GM06990 (cell line): ENCODE results near the gene CD48.
A peak's percentile ranks its signal among the peaks of the same experiment; 100 is the strongest.

ENCODE experiments used
- DNase-seq: peaks from one replicate; pipeline ENCODE4 v3.0.0-alpha.2; 2011; ENCODE audit not compliant: insufficient read length; ENCODE audit errors: extremely low read depth
- H3K27me3 ChIP-seq: replicated peaks from 2 replicates; pipeline ENCODE4 v1.6.0; 2011; ENCODE audit warnings: low read length; ENCODE audit not compliant: control insufficient read depth, insufficient read depth
- H3K36me3 ChIP-seq: 2 replicates; pipeline ENCODE4 v1.5.1; 2011; ENCODE audit warnings: low read length; ENCODE audit not compliant: control insufficient read depth, insufficient read depth
- H3K4me3 ChIP-seq: replicated peaks from 2 replicates; pipeline ENCODE4 v1.5.1; 2011; ENCODE audit warnings: low read depth, mild to moderate bottlenecking, control low read depth, low read length
- CTCF ChIP-seq: IDR thresholded peaks from 2 replicates; pipeline ENCODE4 v1.5.1; 2011; ENCODE audit warnings: low read length, control low read depth, mild to moderate bottlenecking, inconsistent platforms; ENCODE audit not compliant: insufficient read depth, poor library complexity, severe bottlenecking

Gene CD48

GRCh38 chr1:160745551-160745950 is 33.9 kb upstream of the CD48 start:
- Histone ChIP-seq H3K4me3 (no peak overlapping the region), H3K36me3 (peaks cover 37% of the 10 kb centered on the region), H3K27me3 (no peaks in the 10 kb centered on the region)
- no peak for DNase-seq
- no peak for TF ChIP-seq CTCF

GRCh38 chr1:160744852-160745520 is 33.4 kb upstream of the CD48 start:
- no peak for TF ChIP-seq CTCF
- Histone ChIP-seq H3K36me3 (peaks cover 31% of the 10 kb centered on the region), H3K27me3 (no peaks in the 10 kb centered on the region), H3K4me3 (no peak overlapping the region; the same call in 1 of the 2 replicates)
- DNase-seq, result no peak

GRCh38 chr1:160744199-160744851 is 32.7 kb upstream of the CD48 start:
- DNase-seq, result peak; percentile 45
- no peak for TF ChIP-seq CTCF
- H3K27me3 ChIP-seq, result no peaks in the 10 kb centered on the region
- peak overlapping the region; percentile 91 for H3K4me3 ChIP-seq
- H3K36me3 ChIP-seq, result peaks cover 27% of the 10 kb centered on the region

GRCh38 chr1:160743266-160743665 is 31.6 kb upstream of the CD48 start:
- no peak for DNase-seq
- H3K36me3 ChIP-seq, result peaks cover 19% of the 10 kb centered on the region
- peak overlapping the region; percentile 91 for H3K4me3 ChIP-seq
- no peaks in the 10 kb centered on the region for H3K27me3 ChIP-seq
- no peak for TF ChIP-seq CTCF

- no peak for TF ChIP-seq CTCF
- peak overlapping the region; percentile 91 for H3K4me3 ChIP-seq
- no peak for DNase-seq
- H3K36me3 ChIP-seq, result peaks cover 15% of the 10 kb centered on the region
- H3K27me3 ChIP-seq, result no peaks in the 10 kb centered on the region
Measured at GRCh38 chr1:160742428-160743127, 31.0 kb upstream of the CD48 start.
